BLaER1 (cell line): ENCODE measurements around the gene UNKL.

Source experiments
- H3K27ac ChIP-seq: shearing (Covaris generic); formaldehyde crosslinking; 2 replicates; pipeline ENCODE4 v1.8.1; 2022
- H3K27me3 ChIP-seq: shearing (Covaris generic); formaldehyde crosslinking; 2 replicates; pipeline ENCODE4 v1.8.1; 2022
- H3K36me3 ChIP-seq: shearing (Covaris generic); formaldehyde crosslinking; 2 replicates; pipeline ENCODE4 v1.8.1; 2022
- H3K4me1 ChIP-seq: shearing (Covaris generic); formaldehyde crosslinking; 2 replicates; pipeline ENCODE4 v1.8.1; 2022
- H3K4me2 ChIP-seq: shearing (Covaris generic); formaldehyde crosslinking; 2 replicates; pipeline ENCODE4 v1.8.1; 2022
- H3K4me3 ChIP-seq: shearing (Covaris generic); formaldehyde crosslinking; 2 replicates; pipeline ENCODE4 v1.8.1; 2022
- H3K9ac ChIP-seq: shearing (Covaris generic); formaldehyde crosslinking; 2 replicates; pipeline ENCODE4 v1.8.1; 2022
- H3K9me3 ChIP-seq: shearing (Covaris generic); formaldehyde crosslinking; 2 replicates; pipeline ENCODE4 v1.8.1; 2022
- H4K20me1 ChIP-seq: shearing (Covaris generic); formaldehyde crosslinking; 2 replicates; pipeline ENCODE4 v1.8.1; 2022
- Cebpa-rat ChIP-seq: shearing (Covaris generic); IDR thresholded peaks from 2 replicates; pipeline ENCODE4 v1.8.1; 2022

Gene UNKL

GRCh38 chr16:1315081-1316032 lies 99.1 kb downstream of the UNKL start:
- Histone ChIP-seq H3K36me3 (peaks cover 94% of the 10 kb centered on the region), H3K9ac (no peak overlapping the region), H4K20me1 (peaks cover 100% of the 10 kb centered on the region), H3K9me3 (no peaks in the 10 kb centered on the region), H3K27me3 (no peaks in the 10 kb centered on the region), H3K27ac (no peak overlapping the region), H3K4me3 (no peak overlapping the region), H3K4me2 (no peak overlapping the region), H3K4me1 (peaks cover 26% of the 10 kb centered on the region)
- TF ChIP-seq Cebpa-rat = no peak

GRCh38 chr16:1314399-1315068 lies 100.0 kb downstream of the UNKL start:
- Histone ChIP-seq H3K9me3 (no peaks in the 10 kb centered on the region), H3K4me2 (no peak overlapping the region), H3K9ac (no peak overlapping the region), H3K4me3 (no peak overlapping the region), H3K27me3 (no peaks in the 10 kb centered on the region), H3K36me3 (peaks cover 86% of the 10 kb centered on the region), H4K20me1 (peaks cover 99% of the 10 kb centered on the region), H3K4me1 (peaks cover 26% of the 10 kb centered on the region), H3K27ac (no peak overlapping the region)
- no peak for TF ChIP-seq Cebpa-rat

GRCh38 chr16:1313721-1314369 lies 100.7 kb downstream of the UNKL start:
- Histone ChIP-seq H3K27me3 (no peaks in the 10 kb centered on the region), H3K4me2 (no peak overlapping the region; the same call in 1 of the 2 replicates), H3K9ac (no peak overlapping the region), H3K4me3 (no peak overlapping the region), H3K27ac (no peak overlapping the region), H4K20me1 (peaks cover 92% of the 10 kb centered on the region), H3K4me1 (peaks cover 26% of the 10 kb centered on the region), H3K36me3 (peaks cover 79% of the 10 kb centered on the region), H3K9me3 (no peaks in the 10 kb centered on the region)
- TF ChIP-seq Cebpa-rat = no peak
